GM21447 (cell line): ENCODE measurements around the gene C1GALT1C1.

Experiments used
- ATAC-seq: cut with Tn5 transposase; IDR thresholded peaks from one replicate; pipeline ENCODE4 v1.9.1; 2021; ENCODE audit not compliant: unreplicated experiment

Gene C1GALT1C1

GRCh38 chrX:120585702-120586101, 44.2 kb downstream of the C1GALT1C1 start:
- no peak for ATAC-seq
